Suprapubic skin (tissue), 4 donors: Measurements from ENCODE around the gene ADGRA1. TPM values are rescaled to one million over a fixed set of nuclear protein-coding genes. Genes with fewer than 3 reads are reported as not detected.

Source experiments
- DNase-seq, 2 donors: peaks; one replicate each; pipeline ENCODE4 v3.0.0-alpha.2; 2019; ENCODE audit warnings: low spot score in 2 of 2
- H3K27ac ChIP-seq: fragments of 200-600 bp; sonication (generic); one replicate; pipeline ENCODE4 v1.5.1; 2019
- H3K27me3 ChIP-seq: fragments of 200-600 bp; sonication (generic); one replicate; pipeline ENCODE4 v1.5.1; 2019
- H3K36me3 ChIP-seq: fragments of 200-600 bp; sonication (generic); one replicate; pipeline ENCODE4 v1.5.1; 2019
- H3K4me1 ChIP-seq: fragments of 200-600 bp; sonication (generic); one replicate; pipeline ENCODE4 v1.5.1; 2019
- H3K4me3 ChIP-seq: fragments of 200-600 bp; sonication (generic); one replicate; pipeline ENCODE4 v1.5.1; 2019; ENCODE audit warnings: mild to moderate bottlenecking
- H3K9me3 ChIP-seq: fragments of 200-600 bp; sonication (generic); one replicate; pipeline ENCODE4 v1.5.1; 2019
- CTCF ChIP-seq, 2 donors: fragments of 200-600 bp in 1 of 2; fragments of 450-650 bp in 1 of 2; sonication (generic) in 1 of 2; IDR thresholded peaks; one replicate each; pipeline ENCODE4 v1.5.1; 2016 to 2019; ENCODE audit warnings: antibody characterized with exemption in 2 of 2, mild to moderate bottlenecking in 1 of 2, moderate library complexity in 1 of 2
- EP300 ChIP-seq: sonication (generic); formaldehyde crosslinking; IDR thresholded peaks from one replicate; pipeline ENCODE4 v1.6.1; 2017; ENCODE audit warnings: antibody characterized with exemption
- POLR2A ChIP-seq, 2 donors: fragments of 450-650 bp; IDR thresholded peaks; one replicate each; pipeline ENCODE4 v1.6.1; 2017; ENCODE audit warnings: antibody characterized with exemption in 2 of 2, mild to moderate bottlenecking in 2 of 2, moderate library complexity in 2 of 2
- POLR2AphosphoS5 ChIP-seq, 3 donors: sonication (generic); formaldehyde crosslinking; IDR thresholded peaks; one replicate each; pipeline ENCODE4 v1.6.1; 2017; ENCODE audit warnings: antibody characterized with exemption in 3 of 3
- WGBS: methylation state at CpG from one replicate; pipeline ENCODE4 v1.1.5; 2018; 5-methylcytosine and 5-hydroxymethylcytosine counted together
- total RNA-seq, 4 donors: library from RNA; depleted of rRNA; stranded (reverse); fragments of >200 nt; gene quantifications; one replicate each; pipeline ENCODE4 v1.1.0, GENCODE V29; 2016

ADGRA1 gene
- total RNA-seq, 4 donors from 2014 or later: not detected

DNA sequence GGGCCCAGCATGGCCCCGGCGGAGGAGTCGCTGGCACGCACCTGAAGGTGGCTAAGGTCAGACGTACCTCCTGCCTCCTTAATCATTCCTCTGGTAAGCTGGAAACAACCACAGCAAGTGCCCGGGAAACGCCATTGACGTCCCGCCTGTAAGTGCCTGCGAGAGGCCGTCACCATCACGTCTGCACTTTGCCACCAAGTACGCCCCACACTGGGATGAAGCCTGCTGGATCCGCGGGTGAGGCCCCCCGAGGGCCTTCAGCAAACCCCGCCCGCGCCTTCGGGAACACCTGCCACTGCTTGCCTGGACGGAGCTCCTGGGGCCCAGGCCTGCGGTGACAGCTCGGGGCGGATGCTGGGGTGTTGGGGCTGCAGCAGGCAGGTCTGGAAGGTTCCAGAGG lies 12.5 kb downstream of the ADGRA1 start:
- H3K27me3 ChIP-seq: peaks cover 99% of the 10 kb centered on the region
- WGBS: 94% methylated on average over 7 of the region's 24 CpGs

DNA sequence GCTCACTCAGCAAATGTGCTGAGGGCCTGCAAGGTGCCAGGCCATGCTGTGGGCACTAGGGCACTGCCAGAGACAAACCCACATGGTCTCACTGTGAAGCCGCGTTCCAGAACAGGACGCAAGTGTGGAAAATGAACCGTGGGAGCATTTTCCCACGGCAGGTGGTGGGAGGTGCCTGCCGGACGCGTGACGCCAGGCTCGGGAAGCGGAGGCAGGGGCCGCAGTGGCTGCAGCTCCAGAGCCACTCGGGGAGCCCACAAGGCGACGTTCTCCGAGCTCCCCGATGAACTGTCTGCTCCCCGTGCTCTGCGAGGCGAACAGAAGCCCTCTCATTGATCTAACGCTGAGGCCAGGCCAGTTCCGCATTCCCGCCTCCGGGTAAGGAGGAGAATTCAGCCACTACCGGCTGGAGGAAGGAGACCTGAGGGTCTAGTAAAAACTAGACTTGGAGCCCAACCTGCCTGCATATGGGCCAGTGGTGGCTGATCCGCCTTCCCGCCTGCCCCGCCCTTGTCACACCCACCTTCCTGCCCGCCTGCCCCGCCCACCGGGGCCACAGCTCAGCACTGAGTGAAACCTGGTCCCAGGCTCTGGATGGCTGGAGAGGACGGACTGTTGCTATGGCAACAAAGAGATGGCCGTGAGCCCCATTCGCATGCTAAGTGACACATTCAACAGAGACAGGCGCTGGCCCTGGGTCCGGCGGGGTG lies 13.1 kb downstream of the ADGRA1 start:
- Histone ChIP-seq H3K4me1 (peaks cover 10% of the 10 kb centered on the region), H3K36me3 (no peaks in the 10 kb centered on the region), H3K4me3 (no peak overlapping the region), H3K27me3 (peaks cover 99% of the 10 kb centered on the region), H3K27ac (no peak overlapping the region), H3K9me3 (no peaks in the 10 kb centered on the region)
- 23% methylated on average over 14 of the region's 37 CpGs for WGBS
- TF ChIP-seq EP300 (no peak), CTCF (IDR thresholded peaks at IDR 0.05) (no peak)
- DNase-seq: no peak

More for the DNA sequence above, 12.5 kb downstream of the ADGRA1 start:
- no peak for DNase-seq
- Histone ChIP-seq H3K4me1 (peaks cover 10% of the 10 kb centered on the region), H3K4me3 (no peak overlapping the region), H3K36me3 (no peaks in the 10 kb centered on the region), H3K9me3 (no peaks in the 10 kb centered on the region), H3K27ac (no peak overlapping the region)
- TF ChIP-seq POLR2AphosphoS5 (IDR thresholded peaks at IDR 0.05) (no peak), CTCF (IDR thresholded peaks at IDR 0.05) (no peak), EP300 (no peak), POLR2A (IDR thresholded peaks at IDR 0.05) (no peak)

DNA sequence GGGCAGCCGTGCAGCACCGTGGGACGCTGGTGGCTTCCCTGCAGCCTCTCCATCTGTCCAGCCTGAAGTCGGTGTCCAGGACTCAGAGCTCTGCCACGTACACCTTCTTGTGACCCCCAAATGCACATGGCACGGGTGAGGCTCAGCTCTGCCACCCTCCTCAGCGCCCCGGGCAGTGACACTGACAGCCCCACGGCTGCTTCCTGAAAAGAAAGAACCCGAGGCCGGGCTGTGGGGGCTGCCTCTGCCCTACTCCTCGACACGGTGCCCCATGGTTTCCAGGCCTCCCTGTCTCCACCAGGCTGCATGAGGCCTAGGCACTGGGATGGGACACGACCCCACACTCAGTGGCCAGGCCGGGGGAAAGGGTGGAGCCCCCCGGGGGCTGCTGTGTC lies 13.7 kb downstream of the ADGRA1 start:
- H3K27ac ChIP-seq: no peak overlapping the region
- no peaks in the 10 kb centered on the region for H3K9me3 ChIP-seq
- peaks cover 10% of the 10 kb centered on the region for H3K4me1 ChIP-seq
- TF ChIP-seq POLR2AphosphoS5 (IDR thresholded peaks at IDR 0.05): no peak
- no peak for TF ChIP-seq EP300
- no peak overlapping the region for H3K4me3 ChIP-seq
- WGBS: 16% methylated on average over 16 of the region's 16 CpGs
- DNase-seq: no peak
- no peaks in the 10 kb centered on the region for H3K36me3 ChIP-seq
- H3K27me3 ChIP-seq: peaks cover 99% of the 10 kb centered on the region

GRCh38 chr10:133102415-133103095 lies 14.8 kb downstream of the ADGRA1 start:
- TF ChIP-seq POLR2AphosphoS5 (IDR thresholded peaks at IDR 0.05) (no peak), EP300 (no peak), CTCF (IDR thresholded peaks at IDR 0.05) (no peak), POLR2A (IDR thresholded peaks at IDR 0.05) (no peak)
- WGBS: 66% methylated on average over 10 of the region's 29 CpGs
- no peak overlapping the region for H3K27ac ChIP-seq
- no peak for DNase-seq
- no peak overlapping the region for H3K4me3 ChIP-seq
- H3K27me3 ChIP-seq: peaks cover 90% of the 10 kb centered on the region
- H3K9me3 ChIP-seq: peaks cover 4% of the 10 kb centered on the region
- peaks cover 10% of the 10 kb centered on the region for H3K4me1 ChIP-seq
- H3K36me3 ChIP-seq: no peaks in the 10 kb centered on the region

DNA sequence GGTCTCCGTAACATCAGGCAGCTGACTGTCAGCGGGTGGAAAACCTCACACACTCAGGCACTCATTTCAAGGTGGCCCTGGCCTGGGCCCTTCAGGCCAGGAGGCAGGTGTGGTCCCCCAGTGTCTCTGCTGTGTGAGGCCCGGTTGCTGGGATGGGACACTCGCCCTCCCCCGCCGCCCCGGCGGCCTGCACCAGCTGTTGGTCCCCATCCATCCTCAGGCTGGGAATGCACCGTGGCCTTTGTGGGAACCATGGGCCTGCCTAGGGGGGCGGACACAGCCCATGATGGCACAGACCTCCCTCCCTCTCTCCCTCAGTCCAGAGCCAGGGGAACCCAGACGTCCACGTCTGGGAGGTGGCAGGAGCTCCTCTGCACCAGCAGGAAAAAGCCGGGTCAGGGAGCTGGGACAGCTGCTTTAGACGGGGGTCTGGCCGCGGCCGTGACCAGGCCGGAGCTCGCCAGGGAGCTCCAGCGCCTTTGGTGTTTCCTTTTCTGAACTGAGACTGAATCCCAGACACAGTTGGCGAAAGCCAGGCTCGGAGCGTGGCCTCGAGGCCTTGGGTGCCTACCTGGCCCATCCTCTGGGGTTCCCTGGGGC lies 15.7 kb downstream of the ADGRA1 start:
- 91% methylated on average over 4 of the region's 24 CpGs for WGBS

More for the DNA sequence above, 15.7 kb downstream of the ADGRA1 start:
- H3K36me3 ChIP-seq: no peaks in the 10 kb centered on the region
- H3K4me1 ChIP-seq: peaks cover 10% of the 10 kb centered on the region
- H3K27me3 ChIP-seq: peaks cover 82% of the 10 kb centered on the region
- no peak for DNase-seq
- H3K9me3 ChIP-seq: peaks cover 12% of the 10 kb centered on the region
- H3K27ac ChIP-seq: no peak overlapping the region
- H3K4me3 ChIP-seq: no peak overlapping the region
- no peak for TF ChIP-seq POLR2A (IDR thresholded peaks at IDR 0.05)
- no peak for TF ChIP-seq CTCF (IDR thresholded peaks at IDR 0.05)
- TF ChIP-seq EP300: no peak
- TF ChIP-seq POLR2AphosphoS5 (IDR thresholded peaks at IDR 0.05): no peak
